Activated CD4-positive, CD25-positive, alpha-beta regulatory T cell treated with anti-CD3 and anti-CD28 coated beads, Interleukin-2, amount 50 U/mL, for 24 hours (primary cell): Measurements from ENCODE around the gene SLC24A4.
A peak's percentile ranks its signal among the peaks of the same experiment; 100 is the strongest.
"Not testable (repeated sequence)": the region's sequence is repeated elsewhere in the genome, so short reads cannot be mapped to it uniquely, and the experiment has no call there.

ENCODE experiments used
- ATAC-seq, 2 donors: fragments of 150-1000 bp; cut with Tn5 transposase; one replicate each; pipeline ENCODE4 v1.10.0; 2021; ENCODE audit warnings: mild to moderate bottlenecking in 1 of 2, moderate library complexity in 1 of 2

The SLC24A4 gene

GRCh38 chr14:92527721-92528120 is 204.8 kb downstream of the SLC24A4 start:
- no peak for ATAC-seq

GRCh38 chr14:92528486-92529100 is 205.6 kb downstream of the SLC24A4 start:
- ATAC-seq, result no peak

GRCh38 chr14:92529903-92530302 is 206.9 kb downstream of the SLC24A4 start:
- ATAC-seq, result peak; percentile 39 to 46

- peak; percentile 72 to 74 for ATAC-seq
These were observed 208.3 kb downstream of the SLC24A4 start for GRCh38 chr14:92531106-92531873.

- ATAC-seq, result no peak
These were observed 209.7 kb downstream of the SLC24A4 start for GRCh38 chr14:92532490-92533163.

GRCh38 chr14:92534932-92535643 is 212.1 kb downstream of the SLC24A4 start:
- ATAC-seq, result peak in 1 of 2 donors; percentile 33

GRCh38 chr14:92536231-92536630 is 213.3 kb downstream of the SLC24A4 start:
- ATAC-seq, result not testable (repeated sequence)

- ATAC-seq, result peak in 1 of 2 donors; percentile 34
These were observed 215.5 kb downstream of the SLC24A4 start for GRCh38 chr14:92538412-92538985.

- no peak for ATAC-seq
These were observed 216.5 kb downstream of the SLC24A4 start for GRCh38 chr14:92539419-92539818.

GRCh38 chr14:92539875-92540274 is 216.9 kb downstream of the SLC24A4 start:
- ATAC-seq, result no peak

- no peak for ATAC-seq
These were observed 217.6 kb downstream of the SLC24A4 start for GRCh38 chr14:92540472-92541048.

GRCh38 chr14:92542766-92543554 is 220.0 kb downstream of the SLC24A4 start:
- ATAC-seq, result no peak

GRCh38 chr14:92544051-92544720 is 221.2 kb downstream of the SLC24A4 start:
- no peak for ATAC-seq

GRCh38 chr14:92546347-92547053 is 223.5 kb downstream of the SLC24A4 start:
- no peak for ATAC-seq

- no peak for ATAC-seq
These were observed 226.3 kb downstream of the SLC24A4 start for GRCh38 chr14:92549105-92549858.

- no peak for ATAC-seq
These were observed 226.9 kb downstream of the SLC24A4 start for GRCh38 chr14:92549859-92550230.
